Right renal pelvis (tissue), 4 donors: ENCODE data around the gene ZBTB32. TPM values are rescaled to one million over a fixed set of nuclear protein-coding genes. Genes with fewer than 3 reads are reported as not detected.

Experiments
- DNase-seq, 4 donors: peaks; one replicate each; pipeline ENCODE4 v3.0.0-alpha.2; 2013; ENCODE audit warnings: low read depth in 4 of 4, low spot score in 3 of 4, missing footprints in 1 of 4
- polyA plus RNA-seq, 4 donors: library from polyadenylated mRNA; unstranded; fragments of 120-200 nt; gene quantifications; one replicate each; pipeline ENCODE4 v1.2.1, GENCODE V29; 2013; ENCODE audit not compliant: insufficient read length in 4 of 4

The ZBTB32 gene
- polyA plus RNA-seq, 4 donors, result 0.37 to 0.51 (median 0.42) TPM; not detected in 1

GRCh38 chr19:35733180-35734125 is 29.1 kb downstream of the ZBTB32 start:
- no peak for DNase-seq

DNA sequence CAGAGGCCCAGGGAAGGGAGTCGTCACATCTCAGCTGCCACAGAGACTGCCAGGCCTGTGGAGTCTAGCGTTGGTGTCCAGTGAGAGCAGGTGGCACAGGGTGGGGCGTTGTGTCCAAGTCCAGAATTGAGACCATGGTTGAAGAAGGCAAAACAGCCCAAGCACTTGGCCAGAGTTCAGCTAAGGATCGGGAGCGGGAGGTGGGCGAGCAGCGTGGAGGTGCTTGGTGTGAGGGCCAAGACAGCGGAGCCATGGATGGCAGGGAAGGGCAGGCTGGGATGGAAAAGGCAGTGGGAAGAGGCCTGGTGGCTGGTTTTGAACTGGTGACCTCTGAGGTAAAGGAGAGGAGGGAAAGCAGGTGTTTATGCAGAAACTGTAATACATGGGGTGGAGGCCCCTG is 29.9 kb downstream of the ZBTB32 start:
- no peak for DNase-seq

DNA sequence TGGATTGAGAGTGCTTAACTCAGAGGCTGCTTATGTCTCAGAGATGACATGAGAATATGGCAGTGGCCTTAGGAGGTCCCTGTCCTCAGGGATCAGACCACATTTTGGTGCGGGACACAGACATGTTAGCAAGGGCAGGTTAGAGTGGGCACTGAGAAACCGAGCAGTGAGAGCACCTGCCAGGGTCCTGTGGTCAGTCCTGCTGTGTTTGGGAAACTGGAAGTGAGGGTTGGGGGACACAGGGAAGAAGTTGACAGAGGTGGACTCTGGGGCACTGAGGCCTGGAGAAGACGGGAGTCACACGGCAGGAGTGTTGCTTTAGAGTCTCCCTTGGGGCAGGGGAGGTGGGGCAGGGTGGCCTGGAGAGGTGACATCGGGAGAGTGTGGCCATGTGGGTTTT is 30.5 kb downstream of the ZBTB32 start:
- no peak for DNase-seq

DNA sequence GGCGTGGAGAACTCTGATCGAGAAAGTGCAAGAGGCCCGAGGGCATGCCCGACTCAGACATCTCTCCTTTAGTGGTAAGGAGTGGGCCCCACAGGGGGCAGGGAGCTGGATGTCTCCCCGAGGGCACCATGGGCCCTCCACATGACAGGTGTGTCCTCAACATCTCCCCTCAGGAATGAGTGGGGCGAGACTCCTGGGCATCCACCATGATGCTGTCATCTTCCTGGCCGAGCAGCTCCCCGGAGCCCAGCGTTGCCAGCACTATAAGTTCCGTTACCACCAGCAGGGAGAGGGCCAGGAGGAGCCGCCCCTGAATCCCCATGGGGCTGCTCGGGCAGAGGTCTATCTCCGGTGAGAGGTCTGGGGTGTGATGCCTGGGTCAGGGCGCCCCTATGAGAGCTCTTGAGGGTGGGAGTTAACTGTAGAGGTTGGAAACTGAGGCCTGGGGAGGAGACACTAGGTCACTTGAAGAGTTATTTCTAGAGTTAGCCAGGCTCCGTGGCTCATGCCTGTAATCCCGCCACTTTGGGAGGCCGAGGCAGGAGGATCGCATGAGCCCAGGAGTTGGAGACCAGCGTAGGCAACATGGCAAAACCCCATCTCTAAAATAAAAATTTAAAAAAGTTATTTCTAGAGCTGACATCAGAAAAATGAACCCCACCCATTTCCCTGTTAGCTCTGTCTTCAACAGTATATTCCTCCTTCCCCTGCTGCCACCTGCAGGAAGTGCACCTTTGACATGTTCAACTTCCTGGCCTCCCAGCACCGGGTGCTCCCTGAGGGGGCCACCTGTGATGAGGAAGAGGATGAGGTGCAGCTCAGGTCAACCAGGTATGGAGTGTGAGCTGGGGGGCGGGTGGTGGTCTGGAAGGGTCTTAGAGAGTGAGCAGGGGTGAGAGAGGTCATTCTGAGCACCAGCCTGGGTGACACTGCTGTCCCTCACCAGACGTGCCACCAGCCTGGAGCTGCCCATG is 32.8 kb downstream of the ZBTB32 start:
- DNase-seq, result no peak

DNA sequence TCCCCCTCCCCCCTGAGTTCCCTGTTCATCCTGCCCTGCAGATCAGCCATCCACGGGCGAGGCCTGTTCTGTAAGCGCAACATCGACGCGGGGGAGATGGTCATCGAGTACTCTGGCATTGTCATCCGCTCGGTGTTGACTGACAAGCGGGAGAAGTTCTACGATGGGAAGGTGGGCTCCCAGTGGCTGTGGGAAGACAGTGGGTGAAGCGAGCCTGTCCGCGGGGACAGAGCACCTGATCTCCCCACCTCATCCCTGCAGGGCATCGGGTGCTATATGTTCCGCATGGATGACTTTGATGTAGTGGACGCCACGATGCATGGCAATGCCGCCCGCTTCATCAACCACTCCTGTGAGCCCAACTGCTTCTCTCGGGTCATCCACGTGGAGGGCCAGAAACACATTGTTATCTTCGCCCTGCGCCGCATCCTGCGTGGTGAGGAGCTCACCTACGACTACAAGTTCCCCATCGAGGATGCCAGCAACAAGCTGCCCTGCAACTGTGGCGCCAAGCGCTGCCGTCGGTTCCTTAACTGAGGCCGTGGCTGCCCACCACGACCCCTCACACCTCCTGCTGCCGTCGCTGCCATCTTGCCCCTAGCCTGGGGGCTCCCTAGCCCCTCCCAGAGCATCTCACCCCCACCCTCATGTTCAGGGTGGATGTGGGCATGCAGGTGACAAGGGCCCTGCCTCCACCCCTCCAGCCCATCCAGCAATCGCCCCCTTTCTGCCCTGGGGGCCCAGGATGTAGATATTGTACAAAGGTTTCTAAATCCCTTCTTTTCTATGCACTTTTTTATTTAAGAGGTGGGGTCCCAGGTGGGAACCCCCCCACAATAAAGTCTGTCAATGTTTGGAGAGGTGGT is 33.9 kb downstream of the ZBTB32 start:
- no peak for DNase-seq

GRCh38 chr19:35738887-35739229 is 34.5 kb downstream of the ZBTB32 start:
- DNase-seq, result no peak

- DNase-seq, result no peak
These were observed 35.1 kb downstream of the ZBTB32 start for GRCh38 chr19:35739275-35740107.

- DNase-seq, result no peak
These were observed 35.7 kb downstream of the ZBTB32 start for GRCh38 chr19:35740108-35740422.

- DNase-seq, result peak; percentile 85 to 96 (median 94)
These were observed 36.3 kb downstream of the ZBTB32 start for GRCh38 chr19:35740423-35741202.

DNA sequence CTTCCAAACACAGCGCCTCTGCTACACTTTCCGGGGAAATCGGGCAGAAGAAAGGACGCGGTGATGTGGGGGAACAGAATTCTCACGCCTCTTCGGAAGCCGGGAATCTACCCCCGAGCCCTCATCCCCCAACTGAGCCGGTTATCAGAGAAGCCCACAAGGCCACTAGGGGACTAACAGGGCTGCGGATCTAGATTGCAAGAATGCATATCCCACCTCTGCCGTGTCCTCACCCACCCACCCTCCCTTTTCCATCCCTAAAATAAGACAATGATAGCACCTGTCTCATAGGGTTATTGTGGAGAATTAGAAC is 36.8 kb downstream of the ZBTB32 start:
- no peak for DNase-seq

DNA sequence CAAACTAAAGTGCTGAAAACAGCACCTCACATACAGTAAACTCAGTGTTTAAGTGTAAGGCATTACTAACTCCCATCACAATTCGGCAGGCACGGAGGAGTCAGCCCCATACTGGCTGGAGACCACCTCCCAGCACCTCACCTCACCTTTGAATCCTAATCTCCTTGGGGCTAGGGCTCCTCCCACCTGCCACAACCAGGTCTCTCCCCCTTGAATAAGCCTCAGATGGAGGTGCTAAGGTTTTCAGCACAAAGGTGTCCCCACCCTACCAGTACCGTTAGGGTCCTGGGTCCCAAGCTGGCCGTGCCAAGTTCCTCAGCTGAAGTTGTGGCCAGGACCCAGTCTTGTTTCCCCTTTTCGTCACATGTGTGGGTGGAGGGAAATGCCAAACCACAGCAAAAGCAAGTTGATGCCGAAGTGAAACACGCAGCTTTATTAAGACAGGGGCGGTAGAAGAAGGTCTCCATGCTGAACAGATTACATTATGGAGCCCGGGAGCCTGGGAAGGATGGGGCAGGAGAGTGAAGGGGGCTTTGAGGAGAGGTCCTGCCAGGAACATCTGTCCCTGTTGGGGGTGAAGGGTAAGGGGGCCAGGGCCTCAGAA is 37.9 kb downstream of the ZBTB32 start, which contains the start of gene IGFLR1:
IGFLR1 (minus strand) TSS at position 332 of the 604 bp plus-strand sequence. CDS start 1,272 bp downstream, outside the sequence.
- no peak for DNase-seq

DNA sequence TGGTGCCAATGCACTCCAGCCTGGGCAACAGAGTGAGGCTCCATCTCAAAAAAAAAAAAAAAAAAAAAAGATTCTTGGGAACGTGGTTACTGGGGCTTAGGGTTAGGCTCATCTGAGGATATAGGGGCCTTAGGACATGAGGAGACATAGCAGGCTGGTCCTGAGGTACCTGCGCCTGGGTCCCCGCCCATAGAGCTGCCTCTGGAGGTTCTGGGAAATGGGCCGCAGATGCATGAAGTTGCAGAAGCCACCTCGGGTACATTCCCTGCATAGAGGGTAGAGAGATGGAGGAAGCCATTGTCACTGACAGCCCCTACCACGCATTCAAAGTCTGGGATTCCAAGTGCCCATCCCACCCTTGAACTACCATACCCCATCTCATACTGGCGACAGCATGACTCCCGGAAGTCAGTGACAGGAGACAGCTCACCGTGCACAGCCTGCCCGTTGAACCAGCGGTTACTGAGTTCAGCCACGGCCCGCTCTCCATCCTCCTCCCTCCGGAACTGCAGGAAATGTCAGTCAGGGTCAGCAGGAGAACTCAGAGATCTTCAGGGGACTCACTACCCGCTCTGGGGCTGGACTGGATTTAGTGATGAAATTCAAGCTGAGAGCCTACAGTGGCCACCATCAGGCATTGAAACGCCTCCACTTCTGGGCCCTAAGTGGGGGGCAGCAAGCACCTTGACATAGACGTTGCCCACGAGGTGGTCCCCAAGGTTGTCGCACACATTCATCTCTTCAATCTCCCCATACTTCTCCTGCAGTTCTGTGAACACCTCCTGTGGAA is 39.5 kb downstream of the ZBTB32 start:
- DNase-seq, result no peak

DNA sequence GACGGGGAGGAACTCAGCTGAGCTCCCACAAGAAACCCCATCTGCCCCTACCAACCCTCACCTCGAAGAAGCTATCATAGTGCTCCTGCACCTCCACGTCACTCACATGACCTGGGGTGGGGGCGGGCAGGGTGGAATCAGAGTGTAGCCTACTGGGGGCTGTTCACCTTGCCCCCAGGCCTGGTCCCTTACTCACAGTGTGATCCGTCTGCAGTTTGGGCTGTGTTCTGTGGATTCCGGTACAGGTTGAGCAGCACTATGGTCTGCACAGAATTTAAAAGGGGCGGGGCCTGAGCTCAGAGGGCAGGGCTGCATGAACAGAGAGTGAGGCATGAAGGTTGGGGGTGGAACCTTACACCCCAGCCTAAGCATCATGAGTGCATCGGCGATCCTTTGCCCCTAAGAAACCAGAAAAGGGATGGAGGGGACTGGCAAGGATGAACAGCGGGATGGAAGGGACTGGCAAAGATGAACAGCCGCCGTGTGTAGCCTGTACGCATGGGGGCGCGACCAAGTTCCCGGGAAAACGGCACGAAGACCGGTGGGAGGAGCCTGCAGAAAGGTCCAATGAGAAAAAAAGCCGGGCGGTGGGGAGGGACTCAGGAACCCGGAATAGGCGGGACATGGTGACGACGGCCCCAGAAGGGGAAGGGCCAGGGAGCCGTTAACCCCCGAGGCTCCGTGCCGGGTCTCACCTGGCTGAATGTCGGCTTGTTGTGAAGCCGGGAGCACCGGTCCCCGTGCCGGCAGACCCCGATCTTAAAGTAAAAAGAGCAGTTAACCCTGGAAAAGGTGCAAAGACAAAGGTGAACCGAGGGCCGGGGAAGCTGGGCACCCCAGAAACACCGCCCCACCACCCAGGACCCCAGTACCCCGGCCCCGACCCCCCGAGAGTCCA is 40.3 kb downstream of the ZBTB32 start:
- peak in 3 of 4 donors; percentile 91 to 95 (median 94) for DNase-seq

GRCh38 chr19:35745328-35746086 is 41.1 kb downstream of the ZBTB32 start, which contains the start of the genes PSENEN and U2AF1L4:
Gene PSENEN, plus strand, starts transcription at chr19:35745651. Its CDS starts 280 bp downstream, at chr19:35745931.
Gene U2AF1L4, minus strand, starts transcription at chr19:35745418. Its CDS starts 27 bp downstream, at chr19:35745391.
- peak; percentile 98 to 99 (median 98) for DNase-seq

GRCh38 chr19:35746087-35746462 is 41.7 kb downstream of the ZBTB32 start:
- DNase-seq, result no peak

DNA sequence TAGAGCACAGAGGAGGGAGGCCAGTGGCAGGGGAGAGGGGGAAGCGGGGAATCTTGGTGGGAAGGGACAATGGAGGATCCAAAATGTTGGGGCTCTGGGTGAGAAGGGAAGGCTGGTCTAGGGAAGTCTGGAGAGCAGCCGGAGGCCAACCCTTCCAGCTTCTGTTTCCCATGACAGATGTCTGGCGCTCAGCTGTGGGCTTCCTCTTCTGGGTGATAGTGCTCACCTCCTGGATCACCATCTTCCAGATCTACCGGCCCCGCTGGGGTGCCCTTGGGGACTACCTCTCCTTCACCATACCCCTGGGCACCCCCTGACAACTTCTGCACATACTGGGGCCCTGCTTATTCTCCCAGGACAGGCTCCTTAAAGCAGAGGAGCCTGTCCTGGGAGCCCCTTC is 42.2 kb downstream of the ZBTB32 start:
- no peak for DNase-seq
